HG03108 (cell line): ENCODE data around the gene SPATA45.

Experiments used
- ATAC-seq: cut with Tn5 transposase; IDR thresholded peaks from one replicate; pipeline ENCODE4 v1.9.1; 2021; ENCODE audit warnings: moderate library complexity; ENCODE audit not compliant: unreplicated experiment

Gene SPATA45

GRCh38 chr1:212782422-212783154, 64.9 kb downstream of the SPATA45 start:
- no peak for ATAC-seq

GRCh38 chr1:212781225-212781624, 66.2 kb downstream of the SPATA45 start:
- no peak for ATAC-seq

- no peak for ATAC-seq
Observed at GRCh38 chr1:212780759-212781158, 66.7 kb downstream of the SPATA45 start.
